Adrenal gland (tissue), 5 donors: ENCODE results near the gene SH3RF2.

Experiments
- CTCF ChIP-seq, 6 experiments: fragments of 450-650 bp in 4 of 6; fragments of 200-600 bp in 2 of 6; sonication (generic) in 1 of 6; IDR thresholded peaks; 1 replicate in 5 of 6; 2 replicates in 1 of 6; pipeline versions ENCODE4 v1.5.1 to v1.8.0; 2016 to 2021; ENCODE audit warnings: antibody characterized with exemption in 6 of 6, mild to moderate bottlenecking in 2 of 6, moderate library complexity in 1 of 6
- POLR2A ChIP-seq, 2 donors: fragments of 450-650 bp; IDR thresholded peaks; one replicate each; pipeline ENCODE4 v1.6.1; 2017; ENCODE audit warnings: antibody characterized with exemption in 2 of 2, mild to moderate bottlenecking in 2 of 2, moderate library complexity in 1 of 2
- donor health status: DM: no; HTN: no; CAD: no.

- TF ChIP-seq CTCF (IDR thresholded peaks at IDR 0.05): no peak
- TF ChIP-seq POLR2A (IDR thresholded peaks at IDR 0.05): no peak
Measured at GRCh38 chr5:145967296-145967695, 30.9 kb downstream of the SH3RF2 start.
